HG02885 (cell line): ENCODE measurements around the gene RBPJ.

Experiments used
- ATAC-seq: cut with Tn5 transposase; IDR thresholded peaks from one replicate; pipeline ENCODE4 v1.9.1; 2021; ENCODE audit warnings: mild to moderate bottlenecking; ENCODE audit not compliant: unreplicated experiment, poor library complexity

The RBPJ gene

DNA sequence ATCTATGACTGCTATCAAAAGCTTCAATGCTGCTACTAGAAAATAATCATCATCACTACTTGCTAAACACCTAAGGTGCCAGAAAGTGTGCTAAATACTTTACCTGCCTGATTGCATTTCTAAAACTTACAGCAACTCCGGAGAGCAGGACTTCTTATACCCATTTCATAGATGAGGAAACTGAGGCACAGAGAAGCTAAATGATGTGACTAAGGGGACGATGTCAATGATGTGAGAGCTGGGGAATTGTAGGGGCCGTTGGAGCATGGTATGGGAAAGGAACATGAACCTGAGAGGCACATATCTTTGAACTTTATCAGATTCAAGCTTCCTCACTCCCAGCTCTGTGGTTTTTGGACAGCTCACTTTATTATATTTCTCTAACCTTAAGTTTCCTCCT lies 130.8 kb downstream of the RBPJ start:
- ATAC-seq = no peak

DNA sequence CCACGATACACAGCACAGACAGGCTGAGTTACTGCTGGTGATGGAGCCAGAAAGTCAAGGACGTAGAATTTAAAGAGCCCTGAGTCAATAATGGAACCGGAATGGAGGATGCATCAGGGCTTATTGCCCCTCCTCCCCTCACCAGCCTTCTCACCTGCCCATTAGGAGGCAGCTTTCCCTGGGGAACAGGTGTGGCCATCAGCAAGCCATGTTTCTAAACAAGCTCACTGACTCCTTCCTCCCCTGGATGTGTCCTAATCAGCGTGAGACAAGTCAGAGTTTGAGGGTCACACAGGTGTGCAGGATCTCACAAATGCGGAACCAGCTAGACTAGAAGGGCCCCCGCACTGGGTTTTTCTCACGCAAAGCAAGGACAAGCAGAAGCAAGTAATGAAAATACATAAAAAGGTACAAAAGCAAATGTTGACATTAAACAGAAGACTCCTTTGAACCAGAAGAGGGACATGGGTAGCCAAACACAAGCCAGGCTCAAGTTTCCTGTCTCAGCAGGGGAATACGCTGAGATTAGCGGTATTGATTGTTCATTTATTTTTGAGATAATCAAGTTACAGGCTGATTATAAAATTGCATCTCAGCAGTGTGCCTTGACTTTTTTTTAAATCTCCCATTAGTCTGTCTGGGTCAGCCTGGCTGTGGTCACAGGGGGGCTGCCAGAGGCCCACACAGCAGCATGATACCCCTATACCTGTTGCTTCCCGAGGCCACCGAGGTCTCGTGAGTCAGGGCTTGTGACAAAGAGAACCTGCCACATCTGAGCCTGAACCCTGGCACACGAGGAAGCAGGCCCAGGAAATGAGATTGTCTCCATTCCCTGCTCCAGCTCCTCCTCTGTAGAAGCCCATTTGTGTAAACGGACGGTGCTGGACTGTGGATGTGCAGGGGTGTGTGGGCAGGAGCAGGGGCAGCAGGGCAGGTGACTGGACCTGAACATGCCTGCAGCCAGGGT lies 132.0 kb downstream of the RBPJ start:
- no peak for ATAC-seq

DNA sequence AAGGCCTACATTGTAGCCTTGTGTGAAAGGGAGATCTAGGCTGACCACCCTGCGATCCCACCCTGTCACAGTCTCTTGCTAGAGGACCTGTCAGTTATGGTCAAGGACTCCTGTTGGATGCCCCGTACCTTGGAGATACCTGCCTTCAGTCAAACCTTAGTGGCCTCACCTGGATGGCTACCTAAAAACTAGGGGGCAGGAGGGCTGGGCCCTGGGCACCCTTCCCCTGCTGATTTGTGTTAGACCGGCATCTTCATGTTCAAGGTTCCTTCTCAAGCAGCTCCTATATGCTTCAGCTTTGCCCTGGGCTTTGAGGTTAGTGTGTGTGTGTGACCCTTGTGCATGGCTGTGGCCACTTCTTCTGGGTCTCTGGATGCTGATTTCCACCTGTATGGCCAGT lies 134.1 kb downstream of the RBPJ start:
- ATAC-seq = no peak

DNA sequence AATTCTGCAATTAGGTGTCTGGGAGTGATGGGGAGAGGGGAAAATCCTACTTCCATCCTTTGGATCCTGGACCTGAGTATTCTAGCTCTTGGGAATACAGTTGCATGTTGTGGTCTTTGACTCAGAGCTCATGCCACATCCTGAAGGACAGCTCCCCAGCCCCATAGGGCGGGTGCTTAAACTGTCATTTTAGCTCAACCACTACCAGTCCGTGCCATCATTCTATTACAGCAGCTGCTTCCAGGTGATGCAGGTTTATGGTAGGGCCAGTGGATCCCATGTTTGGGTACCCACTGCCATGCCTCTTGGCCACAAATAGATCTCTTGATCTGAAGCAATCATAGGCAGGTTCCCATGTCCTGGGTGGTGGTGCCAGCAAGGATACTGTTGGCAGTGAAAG lies 134.8 kb downstream of the RBPJ start:
- no peak for ATAC-seq

DNA sequence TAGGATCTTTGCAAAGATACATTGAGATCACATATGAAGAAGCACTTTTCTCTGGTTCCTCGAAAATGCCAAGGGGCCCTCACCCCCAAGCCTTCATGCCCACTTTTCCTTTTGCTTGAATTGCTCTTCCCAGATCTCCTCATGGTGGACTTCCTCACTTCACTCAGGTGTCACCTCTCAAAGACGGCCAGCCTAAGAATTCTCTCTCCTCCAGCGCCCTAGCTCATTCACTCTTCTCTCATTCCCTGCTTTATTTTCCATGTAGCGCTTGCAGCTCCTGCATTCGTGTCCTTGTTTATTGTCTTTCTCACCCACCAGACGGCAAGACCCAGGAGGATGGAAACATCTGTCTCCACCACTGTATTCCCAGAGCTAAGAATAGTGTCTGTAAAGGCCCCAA lies 136.6 kb downstream of the RBPJ start:
- ATAC-seq = no peak

DNA sequence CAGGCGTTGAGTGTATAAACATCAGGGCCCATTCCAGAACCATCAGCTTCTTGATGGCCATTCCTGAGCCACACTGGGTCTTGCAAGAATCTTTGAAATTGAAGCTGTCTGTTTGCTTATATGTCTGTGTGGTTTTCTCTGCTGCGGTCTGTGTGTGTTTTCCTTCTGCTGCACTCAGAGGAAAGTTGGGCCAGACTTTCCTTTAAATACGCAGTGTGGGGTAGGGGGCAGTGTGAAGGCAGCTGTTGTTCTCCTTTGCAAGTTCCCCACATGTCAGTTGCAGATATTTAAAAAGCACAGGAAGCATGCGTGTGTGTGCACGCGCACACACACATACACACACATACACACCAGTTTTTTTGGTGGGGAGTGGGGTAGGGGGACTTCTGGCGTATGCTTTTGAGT lies 137.3 kb downstream of the RBPJ start:
- ATAC-seq = no peak

DNA sequence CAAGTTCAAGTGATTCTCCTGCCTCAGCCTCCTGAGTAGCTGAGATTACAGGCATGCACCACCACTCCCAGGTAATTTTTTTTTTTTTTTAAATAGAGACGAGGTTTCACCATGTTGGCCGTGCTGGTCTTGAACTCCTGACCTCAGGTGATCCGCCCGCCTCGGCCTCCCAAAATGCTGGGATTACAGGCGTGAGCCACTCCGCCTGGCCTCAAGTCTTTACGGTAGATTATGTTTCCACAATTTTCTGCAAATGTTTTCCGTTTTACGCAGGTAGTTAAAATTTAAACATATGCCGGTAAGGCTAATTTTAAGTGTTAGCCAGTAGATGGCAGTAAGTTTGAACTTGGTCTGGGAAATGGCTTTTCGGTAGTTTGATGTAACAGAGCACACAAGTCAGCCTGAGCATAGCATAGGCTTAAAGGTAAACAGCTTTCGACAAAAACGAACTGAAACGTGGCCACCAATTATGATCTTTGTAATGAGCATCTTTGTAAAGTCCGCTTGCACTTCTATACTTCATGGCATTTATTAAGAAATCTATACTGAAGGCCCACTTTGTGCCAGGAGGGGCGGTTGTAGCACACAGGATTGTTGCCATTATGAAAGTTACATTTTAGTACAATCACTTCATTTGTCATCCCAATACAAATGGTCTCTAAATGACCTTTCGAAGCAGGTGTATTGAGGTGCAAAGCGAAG lies 138.4 kb downstream of the RBPJ start:
- ATAC-seq = peak; percentile 82

DNA sequence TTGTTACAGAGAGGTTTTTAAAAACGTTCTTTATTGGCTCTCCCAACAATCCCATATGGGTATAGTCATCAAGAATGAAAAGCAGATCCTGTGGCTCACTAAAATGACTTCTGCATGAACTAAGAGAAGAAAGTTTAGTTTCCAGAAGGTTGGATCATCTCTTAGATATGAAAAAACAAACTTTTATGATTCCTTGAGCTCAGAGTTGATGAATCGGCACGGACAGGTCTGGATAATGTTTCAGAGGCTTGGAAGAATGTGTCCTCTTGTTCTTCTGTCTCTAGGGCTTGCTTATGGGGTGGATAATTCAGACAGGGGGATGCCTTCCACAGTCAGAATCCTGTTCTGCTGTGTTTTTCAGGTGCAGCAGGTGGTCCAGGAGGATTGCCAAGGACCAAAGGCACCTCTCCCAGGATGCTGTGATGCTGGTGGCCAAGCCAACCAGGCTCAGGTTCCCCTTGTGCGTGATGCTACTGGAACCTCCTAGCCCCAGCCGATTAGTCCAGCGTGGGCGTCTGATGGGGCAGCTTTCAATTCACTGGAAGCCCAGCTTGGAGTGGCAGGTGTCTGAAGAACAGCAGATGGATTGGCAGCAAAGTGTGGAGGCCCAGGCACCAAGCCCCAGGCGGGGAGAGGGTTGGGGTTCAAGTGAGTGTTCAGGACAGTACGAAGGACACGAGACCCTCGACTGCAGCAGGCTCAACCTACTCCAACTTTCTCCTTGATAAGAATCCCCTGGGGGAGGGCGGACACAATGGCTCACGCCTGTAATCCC lies 139.1 kb downstream of the RBPJ start:
- ATAC-seq = no peak

DNA sequence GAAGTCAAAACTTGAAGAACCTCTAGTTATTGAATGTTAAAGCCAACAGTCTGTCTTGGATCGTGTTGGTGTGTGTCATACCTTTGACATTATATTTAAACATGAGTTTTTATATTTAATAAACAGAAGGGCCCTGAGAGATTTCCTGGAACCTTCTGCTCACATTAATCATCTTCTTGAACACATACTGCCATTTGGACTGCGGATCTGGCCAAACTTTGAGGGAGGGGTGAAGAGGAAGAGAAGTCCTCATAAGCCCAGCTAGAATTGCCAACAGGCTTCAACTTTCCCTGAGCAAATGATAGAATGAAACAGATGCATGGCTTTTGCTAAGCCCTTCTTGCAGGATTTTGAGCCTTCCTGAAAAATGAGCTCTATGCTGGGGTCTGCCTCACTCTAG lies 142.1 kb downstream of the RBPJ start:
- ATAC-seq = no peak

DNA sequence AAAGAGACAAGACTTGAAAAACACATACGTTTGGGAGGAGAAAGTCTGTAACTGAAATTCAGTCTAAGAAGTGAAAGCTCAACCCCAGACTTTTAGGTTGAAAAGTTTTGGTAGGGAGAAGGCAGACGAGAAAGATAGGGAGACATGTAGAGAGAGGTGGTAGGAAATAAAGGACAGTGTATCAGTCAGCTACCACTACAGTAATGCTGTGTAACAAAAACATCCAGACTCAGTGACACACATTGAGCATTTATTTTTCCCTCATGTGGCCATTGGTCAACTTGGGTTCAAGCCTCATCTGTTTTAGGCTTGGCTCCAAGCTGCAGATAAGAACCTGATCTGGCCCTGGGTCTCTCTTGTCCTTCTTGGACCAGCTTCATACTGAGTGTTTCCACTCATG lies 142.6 kb downstream of the RBPJ start:
- ATAC-seq = no peak

DNA sequence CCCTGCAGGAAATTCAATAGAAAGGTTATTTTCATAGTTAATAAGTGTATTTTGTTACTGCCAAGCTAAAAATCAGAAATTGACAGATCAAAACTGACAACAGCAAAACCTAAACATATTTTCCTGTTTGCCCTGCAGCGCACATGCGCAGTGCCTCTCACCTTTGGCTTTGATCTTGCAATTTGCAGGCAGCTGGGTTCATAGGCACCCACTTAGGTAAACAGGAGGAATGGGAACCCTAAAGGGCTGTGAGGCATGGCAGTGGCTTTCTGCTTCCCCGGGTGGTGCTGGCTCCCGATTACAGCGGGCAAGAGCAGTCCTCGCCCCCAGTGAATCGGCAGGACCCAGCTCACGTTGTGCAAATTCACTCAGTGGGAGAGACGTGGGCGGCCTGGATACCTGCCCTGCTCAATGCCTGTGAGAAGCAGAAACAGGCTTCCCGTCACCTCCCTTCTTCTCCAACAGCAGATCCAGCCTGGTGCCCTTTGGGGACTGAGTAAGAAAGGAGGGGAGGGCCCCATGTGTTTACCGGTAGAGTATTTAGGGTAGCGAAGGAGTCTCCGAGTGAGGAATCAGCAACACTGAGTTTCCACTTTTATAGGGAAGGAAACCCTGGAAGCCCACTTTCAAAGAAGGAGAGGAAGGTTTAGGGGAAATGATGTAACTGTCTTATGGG lies 143.7 kb downstream of the RBPJ start:
- ATAC-seq = no peak

DNA sequence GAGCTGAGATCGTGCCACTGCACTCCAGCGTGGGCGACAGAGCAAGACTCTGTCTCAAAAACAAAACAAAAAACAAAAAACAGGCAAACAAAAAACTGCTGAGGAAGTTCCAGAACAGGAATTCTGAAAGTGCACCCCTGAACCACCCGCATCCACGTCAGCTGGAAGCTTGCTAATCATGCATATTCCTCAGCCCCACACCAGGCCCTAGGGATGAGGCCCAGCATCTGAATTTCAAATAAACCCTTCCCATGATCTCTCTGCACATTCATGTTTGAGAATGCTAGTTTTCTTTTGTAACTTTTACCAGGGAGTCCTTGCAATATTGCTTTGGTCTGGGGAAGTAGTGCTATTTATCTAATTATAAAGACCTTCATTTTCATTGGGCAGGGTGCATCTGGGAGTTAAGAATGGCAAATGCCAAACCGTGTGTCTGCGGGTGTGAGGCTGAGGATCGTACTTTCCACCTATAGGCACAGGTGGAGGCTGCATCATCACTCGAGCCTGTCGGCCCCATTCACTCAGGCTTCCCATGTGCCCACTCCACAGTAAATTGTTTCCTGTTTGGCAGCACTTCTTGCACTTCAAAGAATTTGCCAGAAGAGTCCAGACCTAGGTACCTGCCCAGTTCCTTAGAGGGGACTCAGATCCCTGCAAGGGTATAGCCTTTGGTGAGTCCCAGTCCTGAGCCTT lies 145.9 kb downstream of the RBPJ start:
- ATAC-seq = no peak

DNA sequence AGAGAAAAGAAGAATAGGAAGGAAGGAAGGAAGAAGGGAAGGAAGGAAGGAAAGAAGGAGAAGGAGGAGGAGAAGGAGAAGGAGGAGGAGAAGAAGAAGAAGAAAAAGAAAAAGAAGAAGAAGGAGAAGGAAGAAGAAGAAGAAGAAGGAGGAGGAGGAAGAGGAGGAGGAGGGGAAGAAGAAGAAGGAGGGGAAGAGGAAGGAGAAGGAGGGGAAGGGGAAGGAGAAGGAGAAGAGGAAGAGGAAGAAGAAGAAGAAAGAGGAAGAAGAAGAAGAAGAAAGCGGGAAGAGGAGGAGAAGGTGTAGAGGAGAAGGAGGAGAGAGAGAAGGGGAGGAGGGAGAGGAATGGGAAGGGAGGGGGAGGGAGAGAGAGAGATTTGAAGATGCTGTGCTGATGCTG lies 146.9 kb downstream of the RBPJ start:
- no peak for ATAC-seq

DNA sequence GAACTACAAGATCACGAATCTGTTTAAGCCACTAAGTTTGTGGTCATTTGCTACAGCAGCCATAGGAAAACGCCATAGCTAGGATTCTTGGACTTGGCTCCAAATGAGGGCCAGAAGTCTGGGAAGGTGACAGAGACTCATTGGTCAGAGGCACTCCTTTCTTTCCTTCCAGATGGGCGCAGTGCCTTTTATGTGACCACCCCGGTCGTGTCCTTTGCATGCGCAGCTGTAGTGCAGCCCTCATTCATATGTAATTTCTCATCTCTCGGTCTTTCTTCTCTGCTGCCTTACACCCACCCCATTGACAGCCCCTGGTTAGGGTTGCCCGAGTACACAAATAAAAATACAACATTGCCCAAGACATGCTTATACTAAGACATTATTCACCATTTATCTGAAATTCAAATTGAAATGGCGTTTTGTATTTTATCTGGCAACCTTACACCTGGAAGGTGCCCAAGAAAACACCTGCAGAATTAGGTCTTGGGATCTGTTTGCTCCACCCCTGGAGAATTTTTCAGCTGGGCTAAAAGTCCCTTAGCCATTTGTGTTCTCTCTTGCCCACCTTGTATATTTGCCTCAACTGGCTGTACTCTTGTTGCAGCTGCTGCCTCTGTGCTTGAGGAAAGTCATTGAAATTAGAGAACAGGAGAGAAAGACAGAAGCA lies 147.6 kb downstream of the RBPJ start:
- no peak for ATAC-seq

DNA sequence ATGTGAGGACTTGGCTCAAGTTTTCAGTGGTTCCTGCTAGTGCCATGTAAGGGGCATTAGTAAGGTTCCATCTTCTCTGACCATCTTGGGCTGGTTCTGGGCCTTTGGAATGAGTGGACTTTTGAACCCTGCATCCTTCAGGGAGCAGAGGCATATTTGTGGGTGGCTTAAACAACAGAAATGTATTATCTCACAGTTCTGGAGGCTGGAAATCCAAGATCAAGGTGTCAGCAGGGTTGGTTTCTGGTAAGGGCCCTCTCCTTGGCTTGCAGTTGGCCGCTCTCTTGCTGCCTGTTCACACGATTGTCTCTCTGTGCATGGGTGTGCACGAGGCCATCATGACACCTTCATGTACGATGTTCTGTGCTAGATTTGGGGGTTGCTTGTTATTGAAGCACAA lies 148.2 kb downstream of the RBPJ start:
- ATAC-seq = no peak

DNA sequence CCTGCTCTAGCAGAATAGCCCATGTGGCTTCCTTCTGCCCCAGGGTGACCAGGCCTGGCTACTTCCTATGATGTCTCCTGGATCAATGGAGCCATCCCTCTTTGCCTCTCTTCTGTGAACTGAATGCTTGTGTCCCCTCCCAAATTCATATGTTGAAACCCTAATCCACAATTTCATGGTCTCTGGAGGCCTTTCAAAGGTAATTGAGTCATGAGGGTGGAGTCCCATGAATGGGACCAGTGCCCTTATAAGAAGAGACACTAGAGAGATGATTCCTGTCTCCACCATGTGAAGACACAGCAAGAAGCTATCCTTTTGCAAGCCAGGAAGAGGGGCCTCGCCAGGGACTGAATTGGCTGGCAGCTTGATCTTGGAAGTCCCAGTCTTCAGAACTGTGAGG lies 151.1 kb downstream of the RBPJ start:
- ATAC-seq = no peak

DNA sequence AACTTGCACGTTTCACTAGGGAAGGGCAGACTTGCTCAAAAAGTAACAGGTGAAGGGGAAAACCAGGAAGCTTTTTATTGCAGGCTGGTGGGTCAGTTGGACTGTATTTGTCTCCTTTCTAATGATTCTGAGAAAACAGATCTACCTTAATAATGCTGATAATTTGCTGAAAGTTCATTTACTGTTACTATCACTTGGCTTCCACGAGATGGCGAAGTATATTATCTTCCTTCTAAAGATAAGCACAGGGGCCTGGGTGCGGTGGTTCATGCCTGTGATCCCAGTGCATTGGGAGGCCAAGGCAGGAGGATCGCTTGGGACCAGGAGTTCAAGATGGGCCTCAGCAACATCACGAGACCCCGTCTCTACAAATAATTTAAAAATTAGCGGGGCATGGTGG lies 153.1 kb downstream of the RBPJ start:
- ATAC-seq = no peak

DNA sequence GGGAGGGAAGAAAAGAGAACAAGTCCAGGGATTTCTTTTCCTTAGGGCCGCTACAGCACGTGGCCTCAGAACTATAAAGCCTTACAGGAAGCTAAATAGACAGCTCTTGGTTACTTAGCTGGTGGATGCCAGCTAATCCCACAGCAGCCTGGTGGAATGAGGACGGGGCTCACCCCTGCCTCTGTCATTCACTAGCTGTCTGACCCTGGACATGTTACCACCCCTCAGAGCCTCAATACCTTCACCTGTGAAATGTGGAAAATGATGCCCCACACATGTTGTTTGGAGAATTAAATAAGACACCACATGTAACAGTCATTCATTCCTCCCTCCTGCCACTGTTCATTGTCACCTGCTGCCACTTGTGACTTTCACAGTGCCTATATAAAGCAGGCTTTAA lies 153.7 kb downstream of the RBPJ start:
- no peak for ATAC-seq

DNA sequence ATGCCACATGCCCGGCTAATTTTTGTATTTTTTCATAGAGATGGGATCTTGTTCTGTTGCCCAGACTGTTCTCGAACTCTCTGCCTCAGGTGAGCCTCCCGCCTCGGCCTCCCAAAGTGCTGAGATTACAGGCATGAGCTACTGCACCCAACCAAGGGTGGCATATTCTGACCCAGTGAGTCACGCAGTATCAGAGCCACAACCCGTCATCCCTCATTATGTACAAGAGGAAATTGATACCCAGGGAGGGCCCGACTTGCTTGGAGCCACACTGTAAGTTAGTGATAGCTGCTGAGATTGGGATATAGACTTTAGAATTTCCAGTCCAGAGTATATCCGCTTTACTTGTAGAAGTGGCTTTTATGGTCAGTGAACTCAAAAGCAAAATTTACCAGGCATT lies 154.9 kb downstream of the RBPJ start:
- ATAC-seq = no peak
